ENCODE results near the gene PLPPR2. TPM values are rescaled to one million over a fixed set of nuclear protein-coding genes. Genes with fewer than 3 reads are reported as not detected.
"Not testable (repeated sequence)": the region's sequence is repeated elsewhere in the genome, so short reads cannot be mapped to it uniquely, and the experiment has no call there.

PLPPR2 gene, protein sequence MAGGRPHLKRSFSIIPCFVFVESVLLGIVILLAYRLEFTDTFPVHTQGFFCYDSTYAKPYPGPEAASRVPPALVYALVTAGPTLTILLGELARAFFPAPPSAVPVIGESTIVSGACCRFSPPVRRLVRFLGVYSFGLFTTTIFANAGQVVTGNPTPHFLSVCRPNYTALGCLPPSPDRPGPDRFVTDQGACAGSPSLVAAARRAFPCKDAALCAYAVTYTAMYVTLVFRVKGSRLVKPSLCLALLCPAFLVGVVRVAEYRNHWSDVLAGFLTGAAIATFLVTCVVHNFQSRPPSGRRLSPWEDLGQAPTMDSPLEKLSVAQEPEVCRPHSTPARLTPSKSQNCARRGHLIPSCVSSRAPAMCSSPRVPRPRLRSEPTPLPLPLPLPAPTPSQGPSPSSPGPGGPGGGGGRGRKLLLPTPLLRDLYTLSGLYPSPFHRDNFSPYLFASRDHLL
- total RNA-seq (2014; rRNA removed; shearing (Covaris generic)), result 4.9 and 7.6 TPM in 2 replicates
- 28.7 and 33.8 TPM in 2 replicates for polyA plus RNA-seq (2015; cell fraction: cytosol; rRNA removed)
- polyA plus RNA-seq (2015; cell fraction: nucleus; rRNA removed), result 18.2 and 25.5 TPM in 2 replicates

DNA sequence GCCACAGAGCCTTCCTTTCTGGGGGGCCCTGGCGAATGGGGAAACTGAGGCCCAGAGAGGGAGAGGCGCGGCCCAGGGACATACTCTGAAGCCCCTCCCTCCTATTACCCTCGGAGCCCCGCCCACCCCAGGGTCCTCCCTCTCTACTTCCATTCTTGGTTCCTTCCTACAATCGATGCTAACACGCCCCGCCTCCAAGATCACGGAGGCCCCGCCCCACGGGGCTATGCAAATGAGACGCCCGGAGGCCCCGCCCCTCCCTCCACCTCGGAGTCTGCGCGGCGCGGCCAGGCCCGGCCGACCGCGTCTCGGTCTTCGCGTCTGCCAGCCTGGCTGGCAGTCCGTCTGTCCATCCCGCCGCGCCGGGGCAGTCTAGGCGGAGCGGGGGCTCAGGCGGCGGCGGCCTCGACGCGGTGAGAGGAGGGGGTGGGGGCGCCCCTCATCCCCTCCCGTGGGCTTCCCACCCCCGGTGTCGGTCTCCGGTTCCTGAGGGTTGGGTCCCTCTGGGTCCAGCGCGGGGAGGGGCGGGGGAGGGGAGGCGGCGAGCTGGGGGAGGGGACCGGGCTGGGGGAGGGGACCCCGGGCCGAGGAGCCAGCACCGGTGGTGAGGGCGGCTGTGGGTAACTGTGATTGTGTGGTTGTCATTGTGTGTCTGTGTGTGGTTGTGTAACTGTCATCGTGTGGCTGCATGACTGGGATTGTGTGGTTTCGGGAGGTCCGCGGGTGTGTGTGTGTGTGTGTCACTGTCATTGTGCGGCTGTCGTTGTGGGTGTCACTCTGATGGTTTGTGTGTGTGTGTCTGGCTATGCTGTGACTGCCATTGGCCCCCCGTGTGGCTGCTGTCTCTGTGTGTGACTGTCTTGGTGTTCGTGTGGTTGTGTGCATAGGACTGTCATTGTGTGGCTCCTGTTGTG is at the start of gene PLPPR2:
Gene PLPPR2, plus strand, starts transcription at position 273 of the 914 bp plus-strand sequence. CDS start 2,242 bp downstream, outside the sequence.
- in situ Hi-C loops (cut with HindIII; ENCODE audit: low pct_unique_long_range_greater_than_20kb, low sequenced_read_pairs), result no loop called here
- peak; percentile 91 for DNase-seq (ENCODE audit: low read depth, low spot score)

DNA sequence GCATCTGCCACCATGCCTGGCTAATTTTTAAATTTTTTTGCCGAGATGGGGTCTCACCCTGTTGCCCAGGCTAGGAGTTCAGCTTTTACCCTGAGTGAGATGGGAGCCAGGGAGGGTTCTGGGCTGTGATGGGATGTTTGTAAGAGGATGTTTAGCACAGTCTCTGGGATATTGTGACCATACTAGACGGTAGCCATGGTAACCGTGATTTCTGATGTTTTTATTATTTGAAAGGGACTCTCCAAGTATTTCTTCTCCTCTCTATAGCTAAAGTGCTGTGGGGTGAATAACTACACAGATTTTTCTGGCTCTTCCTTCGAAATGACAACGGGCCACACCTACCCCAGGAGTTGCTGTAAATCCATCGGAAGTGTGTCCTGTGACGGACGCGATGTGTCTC is 48.9 kb upstream of the PLPPR2 start:
- in situ Hi-C loops (cut with HindIII; ENCODE audit: low pct_unique_long_range_greater_than_20kb, low sequenced_read_pairs), result no loop called here
- DNase-seq (ENCODE audit: low read depth, low spot score), result no peak

DNA sequence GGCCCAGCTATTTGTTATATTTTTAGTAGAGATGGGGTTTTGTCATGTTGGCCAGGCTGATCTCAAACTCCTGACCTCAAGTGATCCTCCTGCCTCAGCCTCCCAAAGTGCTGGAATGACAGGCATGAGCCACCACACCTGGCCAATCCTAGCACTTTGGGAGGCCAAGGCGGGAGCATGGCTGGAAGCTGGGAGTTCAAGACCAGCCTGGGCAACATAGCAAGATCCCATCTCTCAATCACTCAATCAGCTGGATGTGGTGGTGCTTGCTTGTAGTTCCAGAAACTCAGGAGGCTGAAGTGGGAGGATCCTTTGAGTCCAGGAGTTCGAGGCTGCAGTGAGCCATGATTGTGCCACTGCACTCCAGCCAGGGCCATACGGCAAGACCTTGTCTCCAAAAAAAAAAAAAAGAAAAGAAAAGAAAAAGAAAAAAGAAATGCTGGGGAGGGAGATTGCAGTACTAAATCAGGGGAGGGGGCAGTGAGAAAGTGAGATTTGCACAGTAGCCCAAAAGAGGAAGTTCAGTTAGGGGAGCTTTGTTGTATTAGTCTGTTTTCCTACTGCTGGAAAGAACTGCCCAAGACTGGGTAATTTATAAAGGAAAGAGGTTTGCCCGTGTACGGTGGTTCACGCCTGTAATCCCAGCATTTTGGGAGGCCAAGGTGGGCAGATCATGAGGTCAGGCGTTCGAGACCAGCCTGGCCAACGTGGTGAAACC is 34.8 kb upstream of the PLPPR2 start:
- in situ Hi-C loops (cut with HindIII; ENCODE audit: low pct_unique_long_range_greater_than_20kb, low sequenced_read_pairs), result not testable (repeated sequence)

DNA sequence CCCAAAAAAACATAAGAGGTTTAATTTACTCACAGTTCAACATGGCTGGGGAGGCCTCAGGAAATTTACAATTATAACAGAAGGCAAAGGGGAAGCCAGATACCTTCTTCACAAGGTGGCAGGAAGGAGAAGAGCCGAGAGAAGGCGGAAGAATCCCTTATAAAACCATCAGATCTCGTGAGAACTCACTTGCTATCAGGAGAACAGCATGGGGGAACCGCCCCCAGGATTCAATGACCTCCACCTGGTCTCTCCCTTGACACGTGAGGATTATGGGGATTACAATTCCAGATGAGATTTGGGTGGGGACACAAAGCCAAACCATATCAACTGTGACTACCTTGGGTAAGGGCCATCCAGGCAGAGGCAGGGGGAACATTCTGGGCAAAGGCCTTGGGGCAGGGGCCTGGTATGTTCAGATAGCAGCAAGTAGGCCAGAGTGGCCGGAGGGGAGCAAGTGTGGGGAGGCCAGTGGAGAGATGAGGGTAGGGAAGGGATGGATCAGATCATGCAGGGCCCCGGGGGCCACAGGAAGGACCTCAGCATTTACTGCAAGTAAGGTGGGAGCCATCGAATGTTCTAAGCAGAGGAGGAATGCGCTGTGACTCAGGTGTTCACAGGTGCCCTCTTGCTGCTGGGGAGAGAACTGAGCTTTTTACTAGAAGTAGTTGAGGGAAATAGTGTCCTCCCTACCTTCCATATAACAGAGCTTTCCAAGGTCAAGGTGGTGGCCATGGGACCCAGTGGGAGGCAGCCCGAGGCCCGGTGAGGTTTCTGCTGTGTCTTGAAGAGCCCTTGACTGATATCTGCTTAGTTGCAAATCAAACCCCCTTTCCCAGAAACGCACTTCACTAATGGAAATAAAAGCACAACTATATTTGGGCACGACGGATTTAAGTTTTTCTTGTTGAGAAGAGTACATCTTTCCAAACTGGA is 33.8 kb upstream of the PLPPR2 start:
- in situ Hi-C loops (cut with HindIII; ENCODE audit: low pct_unique_long_range_greater_than_20kb, low sequenced_read_pairs), result no loop called here
- no peak for DNase-seq (ENCODE audit: low read depth, low spot score)

More for the DNA sequence above, 34.8 kb upstream of the PLPPR2 start:
- not testable (repeated sequence) for DNase-seq (ENCODE audit: low read depth, low spot score)

GRCh38 chr19:11322269-11323024 is 32.8 kb upstream of the PLPPR2 start:
- DNase-seq (ENCODE audit: low read depth, low spot score), result no peak
- in situ Hi-C loops (cut with HindIII; ENCODE audit: low pct_unique_long_range_greater_than_20kb, low sequenced_read_pairs), result no loop called here

DNA sequence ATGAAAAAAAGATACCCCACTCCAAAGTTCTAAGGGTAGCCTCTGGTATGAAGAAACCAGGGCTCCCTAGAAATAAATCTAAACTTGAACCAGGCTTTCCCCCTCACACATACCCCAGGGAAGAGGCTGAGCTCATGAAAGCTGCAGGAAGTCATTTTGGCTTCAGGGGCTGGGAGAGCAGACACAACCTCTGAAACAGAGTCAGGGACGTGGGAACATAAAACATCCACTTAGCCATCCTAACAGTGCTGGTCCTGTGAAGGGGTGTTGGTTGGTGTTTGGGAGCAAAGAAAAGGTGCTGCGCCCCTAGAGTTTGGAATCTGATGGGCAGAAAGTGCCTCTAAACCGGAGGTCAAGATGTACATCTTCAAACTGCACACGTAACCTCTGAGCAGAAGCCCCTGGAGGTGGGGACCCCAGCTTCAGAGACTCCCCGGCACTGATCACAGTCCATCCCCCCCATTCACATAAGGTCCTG is 31.6 kb upstream of the PLPPR2 start:
- in situ Hi-C loops (cut with HindIII; ENCODE audit: low pct_unique_long_range_greater_than_20kb, low sequenced_read_pairs), result no loop called here
- DNase-seq (ENCODE audit: low read depth, low spot score), result no peak

DNA sequence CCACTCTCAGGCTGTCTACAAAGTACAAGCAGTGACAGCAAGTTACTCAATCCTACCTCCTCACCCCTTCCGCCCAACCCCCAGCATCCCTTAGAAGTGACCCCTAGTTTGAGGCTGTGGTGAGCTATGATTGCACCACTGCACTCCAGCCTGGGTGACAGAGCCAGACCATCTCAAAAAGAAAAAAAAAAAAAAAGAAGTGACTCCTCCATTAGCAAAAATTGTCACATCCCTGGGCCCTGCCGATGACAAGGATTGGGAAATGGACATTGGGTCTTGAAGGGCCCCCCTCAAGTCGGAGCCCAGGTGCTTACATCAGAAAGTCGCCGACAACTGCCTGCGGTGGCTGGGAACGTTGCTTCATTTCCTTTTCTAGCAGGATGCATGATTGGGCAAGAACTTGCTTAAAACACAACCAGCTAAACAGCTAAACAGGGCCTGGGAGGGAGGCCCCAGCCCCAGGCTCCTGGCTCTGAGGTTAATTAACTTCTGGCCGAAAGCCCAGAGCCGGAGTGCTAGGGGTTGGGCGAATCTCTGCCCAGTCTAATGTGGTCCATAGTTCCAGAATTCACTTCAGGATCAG is 31.1 kb upstream of the PLPPR2 start:
- in situ Hi-C loops (cut with HindIII; ENCODE audit: low pct_unique_long_range_greater_than_20kb, low sequenced_read_pairs), result no loop called here
- DNase-seq (ENCODE audit: low read depth, low spot score), result peak; percentile 75

GRCh38 chr19:11324748-11325389 is 30.4 kb upstream of the PLPPR2 start:
- DNase-seq (ENCODE audit: low read depth, low spot score), result no peak
- in situ Hi-C loops (cut with HindIII; ENCODE audit: low pct_unique_long_range_greater_than_20kb, low sequenced_read_pairs), result no loop called here

- no peak for DNase-seq (ENCODE audit: low read depth, low spot score)
- in situ Hi-C loops (cut with HindIII; ENCODE audit: low pct_unique_long_range_greater_than_20kb, low sequenced_read_pairs), result no loop called here
Observed at GRCh38 chr19:11325544-11325943, 29.7 kb upstream of the PLPPR2 start.

- DNase-seq (ENCODE audit: low read depth, low spot score), result no peak
- in situ Hi-C loops (cut with HindIII; ENCODE audit: low pct_unique_long_range_greater_than_20kb, low sequenced_read_pairs), result no loop called here
Observed at GRCh38 chr19:11330127-11330526, 25.1 kb upstream of the PLPPR2 start.

- in situ Hi-C loops (cut with HindIII; ENCODE audit: low pct_unique_long_range_greater_than_20kb, low sequenced_read_pairs), result no loop called here
- no peak for DNase-seq (ENCODE audit: low read depth, low spot score)
Observed at GRCh38 chr19:11331502-11331901, 23.7 kb upstream of the PLPPR2 start.

DNA sequence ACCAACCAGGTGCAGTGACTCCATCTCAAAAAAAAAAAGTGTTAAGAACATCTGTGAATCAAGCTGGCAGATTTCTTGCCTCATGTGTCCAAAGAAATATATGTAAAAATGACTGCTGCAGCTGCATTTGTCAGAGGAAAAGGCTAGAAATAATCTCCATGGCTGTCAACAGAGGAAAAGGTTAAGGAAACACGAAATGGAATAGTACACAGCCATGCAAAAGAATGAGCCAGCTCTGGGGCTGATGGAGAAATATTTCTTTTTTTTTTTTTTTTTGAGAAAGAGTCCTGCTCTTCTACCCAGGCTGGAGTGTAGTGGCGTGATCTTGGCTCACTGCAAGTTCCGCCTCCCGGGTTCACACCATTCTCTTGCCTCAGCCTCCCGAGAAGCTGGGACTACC is 22.4 kb upstream of the PLPPR2 start:
- in situ Hi-C loops (cut with HindIII; ENCODE audit: low pct_unique_long_range_greater_than_20kb, low sequenced_read_pairs), result no loop called here
- no peak for DNase-seq (ENCODE audit: low read depth, low spot score)

DNA sequence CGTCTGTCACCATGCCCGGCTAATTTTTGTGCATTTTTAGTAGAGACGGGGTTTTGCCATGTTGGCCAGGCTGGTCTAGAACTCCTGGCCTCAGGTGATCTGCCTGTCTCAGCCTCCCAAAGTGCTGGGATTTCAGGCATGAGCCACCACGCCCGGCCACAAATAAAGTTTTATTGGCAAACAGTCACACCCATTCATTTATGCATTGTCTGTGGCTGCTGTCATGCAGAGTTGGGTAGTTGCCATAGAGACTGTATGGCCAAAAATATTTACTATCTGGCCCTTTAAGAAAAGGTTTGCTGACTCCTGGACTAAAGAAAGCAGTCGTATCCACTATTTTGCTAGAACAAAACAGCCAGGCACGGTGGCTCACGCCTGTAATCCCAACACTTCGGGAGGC is 21.4 kb upstream of the PLPPR2 start:
- DNase-seq (ENCODE audit: low read depth, low spot score), result peak; percentile 19
- in situ Hi-C loops (cut with HindIII; ENCODE audit: low pct_unique_long_range_greater_than_20kb, low sequenced_read_pairs), result not testable (repeated sequence)

DNA sequence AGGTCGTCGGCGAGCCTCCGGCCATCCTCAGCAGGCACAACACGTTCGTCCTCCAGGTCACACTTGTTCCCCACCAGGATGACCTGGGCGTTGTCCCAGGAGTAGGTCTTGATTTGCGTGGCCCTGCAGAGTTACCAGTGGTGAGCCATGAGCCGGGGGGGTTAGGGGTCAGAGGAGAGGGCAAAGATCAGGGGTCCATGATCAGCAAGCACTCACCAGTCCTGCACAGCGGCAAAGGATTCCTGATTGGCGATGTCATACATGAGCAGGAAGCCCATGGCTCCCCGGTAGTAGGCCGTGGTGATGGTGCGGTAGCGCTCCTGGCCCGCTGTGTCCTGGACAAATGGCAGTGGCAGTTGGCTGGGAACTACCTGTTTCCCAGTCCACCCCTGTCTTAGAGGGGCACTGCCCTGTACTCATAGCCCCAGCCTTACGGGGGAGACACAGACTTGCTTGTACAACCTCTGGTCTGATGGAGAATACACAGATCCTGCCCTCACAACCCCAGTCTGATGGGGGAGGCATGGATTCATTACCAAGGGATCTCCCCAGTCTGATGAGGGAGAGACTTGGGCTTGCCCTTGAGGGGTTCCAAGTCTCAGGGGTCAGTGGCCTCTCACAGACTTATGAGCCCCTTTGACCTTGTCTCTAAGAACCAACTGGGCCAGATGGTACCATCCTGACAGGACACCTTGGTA is 19.6 kb upstream of the PLPPR2 start:
- in situ Hi-C loops (cut with HindIII; ENCODE audit: low pct_unique_long_range_greater_than_20kb, low sequenced_read_pairs), result no loop called here
- DNase-seq (ENCODE audit: low read depth, low spot score), result no peak

- in situ Hi-C loops (cut with HindIII; ENCODE audit: low pct_unique_long_range_greater_than_20kb, low sequenced_read_pairs), result no loop called here
- no peak for DNase-seq (ENCODE audit: low read depth, low spot score)
Observed at GRCh38 chr19:11337080-11337479, 18.2 kb upstream of the PLPPR2 start.

Measured in SK-MEL-5 (cell line).